RWPE2 (cell line): Measurements from ENCODE around the gene NTNG1.

Source experiments
- ATAC-seq: fragments of 200-7000 bp; cut with Tn5 transposase; 3 replicates; pipeline ENCODE4 v1.9.1; 2021; ENCODE audit warnings: low read depth
- DNase-seq: peaks from one replicate; pipeline ENCODE4 v3.0.0-alpha.2; 2020; ENCODE audit warnings: low spot score
- H3K27ac ChIP-seq: fragments of 450-650 bp; 2 replicates; pipeline ENCODE4 v1.5.1; 2017; ENCODE audit warnings: mild to moderate bottlenecking; ENCODE audit not compliant: poor library complexity, severe bottlenecking
- H3K27me3 ChIP-seq: fragments of 250-450 bp; sonication (Bioruptor Pico); 2 replicates; pipeline ENCODE4 v1.5.1; 2021; ENCODE audit warnings: mild to moderate bottlenecking, moderate library complexity; ENCODE audit not compliant: insufficient read depth, poor library complexity, severe bottlenecking
- H3K36me3 ChIP-seq: fragments of 250-450 bp; sonication (Bioruptor Pico); 2 replicates; pipeline ENCODE4 v1.5.1; 2020; ENCODE audit warnings: low read depth, mild to moderate bottlenecking, moderate library complexity
- H3K4me1 ChIP-seq: fragments of 250-450 bp; sonication (Bioruptor Pico); 2 replicates; pipeline ENCODE4 v1.5.1; 2021; ENCODE audit warnings: mild to moderate bottlenecking, moderate library complexity; ENCODE audit not compliant: insufficient read depth, poor library complexity, severe bottlenecking
- H3K4me3 ChIP-seq: fragments of 250-450 bp; sonication (Bioruptor Pico); 2 replicates; pipeline ENCODE4 v1.5.1; 2021; ENCODE audit warnings: mild to moderate bottlenecking, moderate library complexity; ENCODE audit not compliant: severe bottlenecking
- H3K9me3 ChIP-seq: fragments of 250-450 bp; sonication (Bioruptor Pico); 2 replicates; pipeline ENCODE4 v1.5.1; 2021; ENCODE audit warnings: mild to moderate bottlenecking, moderate library complexity; ENCODE audit not compliant: severe bottlenecking
- TF ChIP-seq, protein P1 (sequence below): fragments of 450-650 bp; IDR thresholded peaks from one replicate; pipeline ENCODE4 v1.5.1; 2017; ENCODE audit warnings: mild to moderate bottlenecking, moderate library complexity; ENCODE audit not compliant: poor library complexity, severe bottlenecking

The NTNG1 gene

GRCh38 chr1:107379826-107380225 is 239.0 kb downstream of the NTNG1 start:
- DNase-seq = no peak
- no peak for ATAC-seq
- H3K4me3 ChIP-seq = no peak overlapping the region
- TF ChIP-seq, protein P1, sequence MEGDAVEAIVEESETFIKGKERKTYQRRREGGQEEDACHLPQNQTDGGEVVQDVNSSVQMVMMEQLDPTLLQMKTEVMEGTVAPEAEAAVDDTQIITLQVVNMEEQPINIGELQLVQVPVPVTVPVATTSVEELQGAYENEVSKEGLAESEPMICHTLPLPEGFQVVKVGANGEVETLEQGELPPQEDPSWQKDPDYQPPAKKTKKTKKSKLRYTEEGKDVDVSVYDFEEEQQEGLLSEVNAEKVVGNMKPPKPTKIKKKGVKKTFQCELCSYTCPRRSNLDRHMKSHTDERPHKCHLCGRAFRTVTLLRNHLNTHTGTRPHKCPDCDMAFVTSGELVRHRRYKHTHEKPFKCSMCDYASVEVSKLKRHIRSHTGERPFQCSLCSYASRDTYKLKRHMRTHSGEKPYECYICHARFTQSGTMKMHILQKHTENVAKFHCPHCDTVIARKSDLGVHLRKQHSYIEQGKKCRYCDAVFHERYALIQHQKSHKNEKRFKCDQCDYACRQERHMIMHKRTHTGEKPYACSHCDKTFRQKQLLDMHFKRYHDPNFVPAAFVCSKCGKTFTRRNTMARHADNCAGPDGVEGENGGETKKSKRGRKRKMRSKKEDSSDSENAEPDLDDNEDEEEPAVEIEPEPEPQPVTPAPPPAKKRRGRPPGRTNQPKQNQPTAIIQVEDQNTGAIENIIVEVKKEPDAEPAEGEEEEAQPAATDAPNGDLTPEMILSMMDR = no peak
- no peak overlapping the region for H3K27ac ChIP-seq
- no peaks in the 10 kb centered on the region for H3K9me3 ChIP-seq
- H3K36me3 ChIP-seq = no peaks in the 10 kb centered on the region
- no peaks in the 10 kb centered on the region for H3K4me1 ChIP-seq
- H3K27me3 ChIP-seq = no peaks in the 10 kb centered on the region

- ATAC-seq = no peak
- TF ChIP-seq, protein P1 = no peak
- DNase-seq = no peak
Measured at GRCh38 chr1:107389410-107390396, 248.9 kb downstream of the NTNG1 start.

GRCh38 chr1:107394301-107394700 is 253.5 kb downstream of the NTNG1 start:
- H3K4me3 ChIP-seq = no peak overlapping the region
- no peaks in the 10 kb centered on the region for H3K36me3 ChIP-seq
- H3K9me3 ChIP-seq = no peaks in the 10 kb centered on the region
- no peaks in the 10 kb centered on the region for H3K4me1 ChIP-seq
- TF ChIP-seq, protein P1 = no peak
- DNase-seq (no peak), ATAC-seq (no peak)
- H3K27ac ChIP-seq = no peak overlapping the region
- no peaks in the 10 kb centered on the region for H3K27me3 ChIP-seq

More at GRCh38 chr1:107389410-107390396, 248.9 kb downstream of the NTNG1 start:
- Histone ChIP-seq H3K4me3 (no peak overlapping the region), H3K9me3 (no peaks in the 10 kb centered on the region), H3K27me3 (no peaks in the 10 kb centered on the region), H3K27ac (no peak overlapping the region), H3K36me3 (no peaks in the 10 kb centered on the region), H3K4me1 (no peaks in the 10 kb centered on the region)

GRCh38 chr1:107401704-107402103 is 260.9 kb downstream of the NTNG1 start:
- ATAC-seq = no peak
- Histone ChIP-seq H3K36me3 (no peaks in the 10 kb centered on the region), H3K27ac (no peak overlapping the region), H3K4me1 (no peaks in the 10 kb centered on the region), H3K27me3 (no peaks in the 10 kb centered on the region), H3K4me3 (no peak overlapping the region), H3K9me3 (no peaks in the 10 kb centered on the region)
- DNase-seq = no peak
- TF ChIP-seq, protein P1 = no peak

DNA sequence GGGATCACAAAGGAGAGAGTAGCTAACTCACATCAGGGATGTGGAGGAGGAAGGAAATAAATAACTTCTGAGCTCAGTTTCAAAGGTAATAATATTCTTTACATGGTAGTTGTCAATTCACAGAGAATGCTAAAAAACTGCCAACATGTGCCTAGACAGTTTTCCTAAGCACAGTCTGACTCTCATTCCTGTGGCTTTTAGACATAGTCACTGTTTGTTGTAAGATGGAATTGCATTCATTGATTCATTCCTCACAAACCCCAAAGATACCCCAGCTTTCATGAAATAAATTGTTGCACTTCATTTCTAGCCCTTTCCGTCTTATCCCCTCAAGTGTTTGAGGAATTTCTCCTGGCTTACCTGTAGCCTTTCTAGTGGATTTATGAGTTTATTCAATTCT is 263.9 kb downstream of the NTNG1 start:
- no peak for ATAC-seq
- Histone ChIP-seq H3K9me3 (no peaks in the 10 kb centered on the region), H3K27ac (no peak overlapping the region), H3K27me3 (no peaks in the 10 kb centered on the region), H3K4me1 (no peaks in the 10 kb centered on the region), H3K4me3 (no peak overlapping the region), H3K36me3 (no peaks in the 10 kb centered on the region)
- TF ChIP-seq, protein P1 = no peak
- no peak for DNase-seq
